ENCODE measurements around the gene ZFX. TPM values are rescaled to one million over a fixed set of nuclear protein-coding genes. Genes with fewer than 3 reads are reported as not detected.

The ZFX gene
- total RNA-seq, 2 experiments from 2014 or later, result 44.4 to 44.5 TPM

DNA sequence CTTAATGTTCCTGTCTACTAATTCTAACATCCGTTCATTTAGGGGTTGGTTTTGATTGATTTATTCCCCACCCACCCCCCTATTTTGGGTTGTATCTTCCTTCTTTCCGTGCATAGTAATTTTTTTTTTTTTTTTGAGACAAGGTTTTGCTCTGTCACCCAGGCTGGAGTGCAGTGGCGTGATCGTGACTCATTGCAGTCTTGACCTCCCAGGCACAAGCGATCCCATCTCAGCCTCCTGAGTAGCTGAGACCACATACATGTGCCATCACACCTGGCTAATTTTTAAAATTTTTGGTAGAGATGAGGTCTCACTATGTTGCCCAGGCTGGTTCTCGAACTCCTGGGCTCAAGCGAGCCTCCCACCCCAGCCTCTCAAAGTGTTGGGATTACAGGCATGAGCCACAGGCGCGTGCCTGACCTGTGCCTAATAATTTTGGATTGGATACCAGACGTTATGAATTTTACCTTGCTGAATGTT lies 79.9 kb downstream of the ZFX start:
- H3K27ac Mint-ChIP-seq, result no peak overlapping the region
- POLR2A ChIA-PET, result no interaction called here
- DNase-seq (no peak), ATAC-seq (no peak)
- no peaks in the 10 kb centered on the region for H3K4me1 Mint-ChIP-seq (ENCODE audit: low read depth)
- H3K9me3 Mint-ChIP-seq (ENCODE audit: insufficient read depth), result no peaks in the 10 kb centered on the region
- H3K36me3 Mint-ChIP-seq (ENCODE audit: low read depth), result no peaks in the 10 kb centered on the region
- H3K27me3 Mint-ChIP-seq (ENCODE audit: low read depth), result peaks cover 12% of the 10 kb centered on the region
- CTCF ChIA-PET, result no interaction called here
- no peak overlapping the region for H3K4me3 Mint-ChIP-seq

DNA sequence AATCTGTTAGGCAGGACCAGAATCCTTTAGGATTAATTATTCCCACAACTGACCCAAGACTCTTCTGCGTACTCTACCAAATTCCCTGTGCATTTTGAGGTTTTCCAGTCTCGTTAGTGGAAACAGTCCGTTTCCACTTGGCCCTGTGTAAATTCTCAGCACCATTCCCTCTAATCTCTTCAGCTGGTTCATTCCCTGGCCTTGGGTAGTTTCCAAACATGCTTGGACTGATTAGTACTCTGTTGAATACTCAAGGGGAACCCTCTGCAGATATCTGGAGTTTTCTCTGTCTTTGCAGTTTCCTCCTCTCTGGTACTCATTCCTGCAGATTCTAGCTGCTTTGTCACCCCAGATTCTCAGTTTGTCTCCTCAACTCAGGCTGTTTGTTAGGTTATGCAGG lies 80.4 kb downstream of the ZFX start:
- POLR2A ChIA-PET, result no interaction called here
- CTCF ChIA-PET, result no interaction called here
- no peaks in the 10 kb centered on the region for H3K4me1 Mint-ChIP-seq (ENCODE audit: low read depth)
- no peak overlapping the region for H3K27ac Mint-ChIP-seq
- no peak for DNase-seq
- no peak overlapping the region for H3K4me3 Mint-ChIP-seq
- no peaks in the 10 kb centered on the region for H3K9me3 Mint-ChIP-seq (ENCODE audit: insufficient read depth)
- H3K27me3 Mint-ChIP-seq (ENCODE audit: low read depth), result peaks cover 12% of the 10 kb centered on the region
- no peak for ATAC-seq
- no peaks in the 10 kb centered on the region for H3K36me3 Mint-ChIP-seq (ENCODE audit: low read depth)

GRCh38 chrX:24231131-24231540 lies 81.6 kb downstream of the ZFX start:
- DNase-seq (no peak), ATAC-seq (no peak)
- ChIA-PET CTCF (no interaction called here), POLR2A (no interaction called here)
- Mint-ChIP-seq H3K4me3 (no peak overlapping the region), H3K9me3 (ENCODE audit: insufficient read depth) (no peaks in the 10 kb centered on the region), H3K36me3 (ENCODE audit: low read depth) (no peaks in the 10 kb centered on the region), H3K27me3 (ENCODE audit: low read depth) (peaks cover 12% of the 10 kb centered on the region), H3K27ac (no peak overlapping the region), H3K4me1 (ENCODE audit: low read depth) (peaks cover 6% of the 10 kb centered on the region)

DNA sequence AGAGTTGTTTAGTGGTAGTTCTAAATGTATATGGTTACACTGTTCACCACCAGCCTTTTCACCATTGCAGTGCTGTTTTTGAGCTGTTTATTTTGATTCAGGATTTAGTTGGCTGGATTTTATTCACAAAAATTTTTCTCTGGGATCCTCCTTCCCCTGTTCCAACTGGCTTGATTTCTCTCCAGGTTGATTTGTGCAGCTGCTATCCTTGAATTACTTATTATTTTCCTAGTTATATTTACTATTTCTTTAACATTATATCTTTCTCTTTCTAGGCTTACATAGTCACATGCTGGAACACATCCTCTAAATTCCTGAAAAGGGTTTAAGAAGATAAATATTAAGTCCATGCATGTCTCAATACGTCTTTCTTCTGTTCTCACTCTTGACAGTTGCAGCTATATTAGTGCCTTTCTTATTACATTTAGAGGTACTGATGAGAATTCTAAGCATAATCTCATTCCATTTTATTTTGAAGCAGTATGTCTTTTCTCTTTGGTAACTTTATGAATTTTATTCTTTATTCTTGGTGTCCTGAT lies 82.2 kb downstream of the ZFX start:
- peaks cover 12% of the 10 kb centered on the region for H3K27me3 Mint-ChIP-seq (ENCODE audit: low read depth)
- no peak overlapping the region for H3K4me3 Mint-ChIP-seq
- ChIA-PET CTCF (no interaction called here), POLR2A (no interaction called here)
- no peaks in the 10 kb centered on the region for H3K9me3 Mint-ChIP-seq (ENCODE audit: insufficient read depth)
- ATAC-seq (no peak), DNase-seq (no peak)
- H3K36me3 Mint-ChIP-seq (ENCODE audit: low read depth), result no peaks in the 10 kb centered on the region
- H3K4me1 Mint-ChIP-seq (ENCODE audit: low read depth), result peaks cover 6% of the 10 kb centered on the region
- H3K27ac Mint-ChIP-seq, result no peak overlapping the region

DNA sequence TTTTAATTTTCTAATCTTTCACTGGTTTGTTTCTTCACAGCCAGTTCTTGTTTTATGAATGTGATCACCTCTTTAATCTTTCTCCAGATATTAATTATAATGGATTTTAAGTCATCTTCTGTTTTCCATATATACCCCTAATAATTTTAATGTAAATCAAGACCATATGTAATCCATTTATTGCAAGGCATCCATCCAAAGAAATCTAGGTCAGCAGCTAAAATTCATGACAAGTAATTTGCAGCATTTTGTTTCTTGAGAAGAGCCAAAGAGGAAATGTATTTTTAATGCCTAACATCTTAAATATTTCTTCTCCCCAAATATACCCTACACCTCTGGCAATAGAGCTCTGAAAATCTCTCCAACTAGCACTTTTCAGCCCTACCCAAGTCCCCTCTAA lies 83.3 kb downstream of the ZFX start:
- Mint-ChIP-seq H3K36me3 (ENCODE audit: low read depth) (no peaks in the 10 kb centered on the region), H3K4me3 (no peak overlapping the region), H3K27me3 (ENCODE audit: low read depth) (peaks cover 12% of the 10 kb centered on the region), H3K4me1 (ENCODE audit: low read depth) (peaks cover 6% of the 10 kb centered on the region), H3K27ac (no peak overlapping the region), H3K9me3 (ENCODE audit: insufficient read depth) (no peaks in the 10 kb centered on the region)
- ATAC-seq (no peak), DNase-seq (no peak)
- POLR2A ChIA-PET, result no interaction called here
- CTCF ChIA-PET, result no interaction called here

DNA sequence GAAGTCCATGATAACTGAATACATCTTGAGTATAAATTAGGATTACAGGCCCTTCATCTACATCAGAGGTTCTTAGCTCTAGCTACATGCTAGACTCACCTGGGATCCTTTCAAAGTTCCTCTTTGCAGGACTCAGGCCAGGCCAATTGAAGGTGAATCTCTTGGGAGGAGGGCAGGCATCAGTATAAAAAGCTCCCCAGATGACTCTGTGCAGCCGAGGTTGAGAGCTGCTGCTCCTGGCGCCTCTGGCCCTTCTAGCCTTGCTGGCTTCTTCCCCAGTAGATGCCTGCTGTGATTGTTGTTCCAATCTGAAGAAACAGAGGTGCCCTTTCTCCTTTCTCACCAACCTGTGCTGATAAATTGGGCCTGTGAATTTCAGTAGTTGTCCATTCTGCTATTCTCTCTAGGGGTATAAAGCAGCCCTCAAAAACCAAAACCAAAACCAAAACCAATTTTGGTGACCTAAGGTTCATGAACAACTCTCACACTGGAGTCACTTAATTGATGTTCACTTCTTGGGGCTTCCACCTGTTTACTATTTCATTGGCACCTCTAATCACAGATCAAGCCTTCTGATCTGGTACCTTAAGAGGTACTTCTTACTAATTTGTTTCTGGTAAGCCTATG lies 85.7 kb downstream of the ZFX start:
- Mint-ChIP-seq H3K36me3 (ENCODE audit: low read depth) (no peaks in the 10 kb centered on the region), H3K27ac (no peak overlapping the region), H3K4me1 (ENCODE audit: low read depth) (peaks cover 6% of the 10 kb centered on the region), H3K4me3 (no peak overlapping the region), H3K9me3 (ENCODE audit: insufficient read depth) (no peaks in the 10 kb centered on the region), H3K27me3 (ENCODE audit: low read depth) (peaks cover 14% of the 10 kb centered on the region)
- no peak for ATAC-seq
- ChIA-PET POLR2A (no interaction called here), CTCF (no interaction called here)
- no peak for DNase-seq

- DNase-seq, result no peak
- Mint-ChIP-seq H3K27ac (no peak overlapping the region), H3K9me3 (ENCODE audit: insufficient read depth) (no peaks in the 10 kb centered on the region), H3K27me3 (ENCODE audit: low read depth) (peaks cover 10% of the 10 kb centered on the region), H3K4me1 (ENCODE audit: low read depth) (no peaks in the 10 kb centered on the region), H3K4me3 (no peak overlapping the region), H3K36me3 (ENCODE audit: low read depth) (no peaks in the 10 kb centered on the region)
- CTCF ChIA-PET, result interaction anchor here (0.7 to 2.2 kb wide), 4 partner anchors 18 to 161 kb away, joined by 3 to 12 read pairs (median 5); no protein-coding TSS in a partner anchor
- POLR2A ChIA-PET, result interaction anchor here (0.6 kb wide), 1 partner anchor 144 kb away, joined by 4 read pairs; no protein-coding TSS in a partner anchor
- ATAC-seq, result no peak
Observed at GRCh38 chrX:24241822-24242648, 92.5 kb downstream of the ZFX start.

DNA sequence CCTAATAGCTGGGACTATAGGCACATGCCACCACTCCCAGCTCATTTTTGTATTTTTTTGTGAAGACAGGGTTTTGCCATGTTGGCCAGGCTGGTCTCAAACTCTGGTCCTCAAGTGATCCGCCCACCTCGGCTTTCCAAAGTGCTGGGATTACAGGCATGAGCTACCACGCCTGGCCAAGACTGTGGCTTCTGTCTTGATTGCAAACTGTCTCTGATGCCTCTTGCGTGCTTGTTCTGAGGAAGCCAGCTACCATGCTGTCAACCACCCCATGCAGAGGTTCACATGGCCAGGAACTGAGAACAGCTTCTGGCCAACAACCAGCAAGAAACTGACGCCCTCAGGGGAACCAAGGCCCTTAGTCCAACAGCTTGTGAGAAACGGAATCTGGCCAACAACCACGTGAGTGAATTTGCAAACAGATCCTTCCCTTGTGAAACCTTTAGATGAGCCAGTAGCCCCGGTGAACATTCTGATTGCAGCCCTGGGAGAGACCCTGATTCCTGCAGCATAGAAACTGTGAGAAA lies 93.2 kb downstream of the ZFX start:
- POLR2A ChIA-PET, result interaction anchor here (0.6 kb wide), 1 partner anchor 144 kb away, joined by 4 read pairs; no protein-coding TSS in a partner anchor

GRCh38 chrX:24243188-24243587 lies 93.7 kb downstream of the ZFX start:
- H3K27me3 Mint-ChIP-seq (ENCODE audit: low read depth), result peaks cover 10% of the 10 kb centered on the region
- H3K9me3 Mint-ChIP-seq (ENCODE audit: insufficient read depth), result no peaks in the 10 kb centered on the region
- no peak overlapping the region for H3K4me3 Mint-ChIP-seq
- H3K36me3 Mint-ChIP-seq (ENCODE audit: low read depth), result no peaks in the 10 kb centered on the region
- ChIA-PET POLR2A (no interaction called here), CTCF (interaction anchor here (2.1 to 2.2 kb wide), 2 partner anchors 50 to 162 kb away, joined by 5 to 12 read pairs; no protein-coding TSS in a partner anchor)
- ATAC-seq (no peak), DNase-seq (no peak)
- H3K27ac Mint-ChIP-seq, result no peak overlapping the region
- H3K4me1 Mint-ChIP-seq (ENCODE audit: low read depth), result no peaks in the 10 kb centered on the region

More for the DNA sequence above, 93.2 kb downstream of the ZFX start:
- CTCF ChIA-PET, result interaction anchor here (0.7 to 2.2 kb wide), 4 partner anchors 18 to 162 kb away, joined by 3 to 12 read pairs (median 5); no protein-coding TSS in a partner anchor
- Mint-ChIP-seq H3K36me3 (ENCODE audit: low read depth) (no peaks in the 10 kb centered on the region), H3K27ac (no peak overlapping the region), H3K27me3 (ENCODE audit: low read depth) (peaks cover 10% of the 10 kb centered on the region), H3K9me3 (ENCODE audit: insufficient read depth) (no peaks in the 10 kb centered on the region), H3K4me1 (ENCODE audit: low read depth) (no peaks in the 10 kb centered on the region), H3K4me3 (no peak overlapping the region)
- ATAC-seq, result no peak
- DNase-seq, result no peak

DNA sequence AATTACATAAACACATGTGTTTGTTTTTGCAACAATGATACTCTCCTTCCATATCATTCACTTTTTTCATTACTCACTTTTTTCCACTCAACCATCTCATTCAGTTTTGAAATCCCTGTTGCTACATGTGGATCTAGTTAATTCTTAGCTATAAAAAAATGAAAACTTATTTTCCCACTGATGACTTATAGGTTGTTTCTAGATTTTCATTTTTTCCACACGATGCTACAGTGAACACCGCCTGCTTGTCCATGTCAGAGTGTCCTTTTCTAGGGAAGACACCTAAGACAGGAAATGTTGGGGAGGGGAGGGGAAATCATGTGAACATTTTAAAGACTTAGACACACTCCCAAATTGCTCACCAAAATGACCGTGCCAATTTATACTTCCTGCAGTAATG lies 94.2 kb downstream of the ZFX start:
- DNase-seq (no peak), ATAC-seq (no peak)
- POLR2A ChIA-PET, result no interaction called here

DNA sequence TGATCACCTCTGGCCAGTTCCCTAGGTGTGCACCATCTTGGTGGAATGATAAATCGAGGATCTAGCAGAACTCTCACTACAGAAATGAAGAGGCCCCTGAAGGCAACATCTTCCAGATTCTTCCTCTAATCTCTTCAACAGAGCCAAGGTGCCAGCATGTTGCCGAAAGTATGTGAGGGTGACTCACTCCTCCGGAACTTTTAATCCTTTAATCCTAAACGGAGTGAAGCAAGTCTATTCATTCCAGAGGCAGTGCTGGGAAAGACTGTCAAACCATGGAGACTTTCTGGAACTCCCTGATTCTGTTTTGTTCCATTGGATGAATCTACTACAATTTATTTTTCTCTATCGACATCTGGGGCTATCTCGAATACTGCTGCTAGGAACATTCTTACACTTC lies 95.7 kb downstream of the ZFX start:
- ChIA-PET CTCF (no interaction called here), POLR2A (no interaction called here)
- DNase-seq, result no peak
- no peaks in the 10 kb centered on the region for H3K36me3 Mint-ChIP-seq (ENCODE audit: low read depth)
- H3K27me3 Mint-ChIP-seq (ENCODE audit: low read depth), result peaks cover 8% of the 10 kb centered on the region
- no peaks in the 10 kb centered on the region for H3K4me1 Mint-ChIP-seq (ENCODE audit: low read depth)
- no peak overlapping the region for H3K4me3 Mint-ChIP-seq
- H3K9me3 Mint-ChIP-seq (ENCODE audit: insufficient read depth), result no peaks in the 10 kb centered on the region
- no peak overlapping the region for H3K27ac Mint-ChIP-seq
- ATAC-seq, result no peak

More for the DNA sequence above, 94.2 kb downstream of the ZFX start:
- no peaks in the 10 kb centered on the region for H3K36me3 Mint-ChIP-seq (ENCODE audit: low read depth)
- H3K27ac Mint-ChIP-seq, result no peak overlapping the region
- no peaks in the 10 kb centered on the region for H3K9me3 Mint-ChIP-seq (ENCODE audit: insufficient read depth)
- H3K4me1 Mint-ChIP-seq (ENCODE audit: low read depth), result no peaks in the 10 kb centered on the region
- peaks cover 8% of the 10 kb centered on the region for H3K27me3 Mint-ChIP-seq (ENCODE audit: low read depth)
- CTCF ChIA-PET, result interaction anchor here (2.1 to 2.2 kb wide), 2 partner anchors 49 to 163 kb away, joined by 5 to 12 read pairs; no protein-coding TSS in a partner anchor
- no peak overlapping the region for H3K4me3 Mint-ChIP-seq

- DNase-seq, result no peak
Observed at GRCh38 chrX:24248042-24248441, 98.5 kb downstream of the ZFX start.

More at GRCh38 chrX:24248042-24248441, 98.5 kb downstream of the ZFX start:
- ATAC-seq, result no peak
- H3K27ac Mint-ChIP-seq, result no peak overlapping the region
- no peak overlapping the region for H3K4me3 Mint-ChIP-seq
- H3K27me3 Mint-ChIP-seq (ENCODE audit: low read depth), result peaks cover 11% of the 10 kb centered on the region
- H3K36me3 Mint-ChIP-seq (ENCODE audit: low read depth), result no peaks in the 10 kb centered on the region
- ChIA-PET POLR2A (no interaction called here), CTCF (no interaction called here)
- H3K4me1 Mint-ChIP-seq (ENCODE audit: low read depth), result no peaks in the 10 kb centered on the region
- H3K9me3 Mint-ChIP-seq (ENCODE audit: insufficient read depth), result no peaks in the 10 kb centered on the region

Measured in activated CD8-positive, alpha-beta T cell treated with anti-CD3 and anti-CD28 coated beads, Interleukin-2, amount 10 ng/mL, durations not matched to agents 7 days and 5 days (primary cell).